ENCODE measurements around the gene MARK3. TPM values are rescaled to one million over a fixed set of nuclear protein-coding genes. Genes with fewer than 3 reads are reported as not detected.
"Not testable (repeated sequence)": the region's sequence is repeated elsewhere in the genome, so short reads cannot be mapped to it uniquely, and the experiment has no call there.

MARK3 gene
- total and polyA plus RNA-seq, 9 donors = 54.7 to 83.3 (median 59.1) TPM

- Histone ChIP-seq H3K27ac (ENCODE audit: low read length) (no peak overlapping the region), H3K4me1 (ENCODE audit: control insufficient read depth, insufficient read depth, low read length) (peaks cover 71% of the 10 kb centered on the region), H3K4me3 (ENCODE audit: low read length) (no peak overlapping the region), H3K27me3 (ENCODE audit: control insufficient read depth, insufficient read depth, low read length) (peaks cover 32% of the 10 kb centered on the region), H3K9me3 (replicated peaks; ENCODE audit: control insufficient read depth, low read depth, low read length) (no peaks in the 10 kb centered on the region), H3K36me3 (ENCODE audit: control insufficient read depth, insufficient read depth, low read length) (peaks cover 8% of the 10 kb centered on the region)
- no peak for DNase-seq
- WGBS (ENCODE audit: insufficient coverage) = 65% methylated on average over 9 of the region's 12 CpGs
Measured at GRCh38 chr14:103524002-103524935, 139.1 kb downstream of the MARK3 start.

- not testable (repeated sequence) for H3K9me3 ChIP-seq (replicated peaks; ENCODE audit: control insufficient read depth, low read depth, low read length); H3K27ac ChIP-seq (ENCODE audit: low read length); H3K36me3 ChIP-seq (ENCODE audit: control insufficient read depth, insufficient read depth, low read length); H3K4me3 ChIP-seq (ENCODE audit: low read length); DNase-seq
- Histone ChIP-seq H3K27me3 (ENCODE audit: control insufficient read depth, insufficient read depth, low read length) (peaks cover 27% of the 10 kb centered on the region), H3K4me1 (ENCODE audit: control insufficient read depth, insufficient read depth, low read length) (peaks cover 70% of the 10 kb centered on the region)
- WGBS (ENCODE audit: insufficient coverage) = 67% methylated on average over 11 of the region's 17 CpGs
Measured at GRCh38 chr14:103525430-103526246, 140.4 kb downstream of the MARK3 start.

GRCh38 chr14:103526247-103526913 is 141.2 kb downstream of the MARK3 start:
- Histone ChIP-seq H3K4me3 (ENCODE audit: low read length) (no peak overlapping the region), H3K36me3 (ENCODE audit: control insufficient read depth, insufficient read depth, low read length) (peaks cover 12% of the 10 kb centered on the region), H3K27me3 (ENCODE audit: control insufficient read depth, insufficient read depth, low read length) (peaks cover 22% of the 10 kb centered on the region), H3K4me1 (ENCODE audit: control insufficient read depth, insufficient read depth, low read length) (peaks cover 66% of the 10 kb centered on the region), H3K27ac (ENCODE audit: low read length) (no peak overlapping the region), H3K9me3 (replicated peaks; ENCODE audit: control insufficient read depth, low read depth, low read length) (no peaks in the 10 kb centered on the region)
- DNase-seq = no peak
- 50% methylated on average over 5 of the region's 8 CpGs for WGBS (ENCODE audit: insufficient coverage)

- Histone ChIP-seq H3K27me3 (ENCODE audit: control insufficient read depth, insufficient read depth, low read length) (peaks cover 19% of the 10 kb centered on the region), H3K4me3 (ENCODE audit: low read length) (no peak overlapping the region), H3K4me1 (ENCODE audit: control insufficient read depth, insufficient read depth, low read length) (peaks cover 66% of the 10 kb centered on the region), H3K9me3 (replicated peaks; ENCODE audit: control insufficient read depth, low read depth, low read length) (no peaks in the 10 kb centered on the region), H3K36me3 (ENCODE audit: control insufficient read depth, insufficient read depth, low read length) (peaks cover 12% of the 10 kb centered on the region), H3K27ac (ENCODE audit: low read length) (no peak overlapping the region)
- WGBS (ENCODE audit: insufficient coverage) = no CpG with 5 or more reads among the region's 1 CpG
- no peak for DNase-seq
Measured at GRCh38 chr14:103526914-103527248, 141.7 kb downstream of the MARK3 start.

- Histone ChIP-seq H3K27ac (ENCODE audit: low read length) (peak overlapping the region; percentile 93), H3K4me3 (ENCODE audit: low read length) (no peak overlapping the region), H3K4me1 (ENCODE audit: control insufficient read depth, insufficient read depth, low read length) (peaks cover 66% of the 10 kb centered on the region), H3K36me3 (ENCODE audit: control insufficient read depth, insufficient read depth, low read length) (peaks cover 12% of the 10 kb centered on the region), H3K9me3 (replicated peaks; ENCODE audit: control insufficient read depth, low read depth, low read length) (no peaks in the 10 kb centered on the region), H3K27me3 (ENCODE audit: control insufficient read depth, insufficient read depth, low read length) (peaks cover 14% of the 10 kb centered on the region)
- 70% methylated on average over 7 of the region's 14 CpGs for WGBS (ENCODE audit: insufficient coverage)
- no peak for DNase-seq
Measured at GRCh38 chr14:103527408-103528145, 142.4 kb downstream of the MARK3 start.

- no peak for DNase-seq
- H3K36me3 ChIP-seq (ENCODE audit: control insufficient read depth, insufficient read depth, low read length) = peaks cover 17% of the 10 kb centered on the region
- H3K9me3 ChIP-seq (replicated peaks; ENCODE audit: control insufficient read depth, low read depth, low read length) = no peaks in the 10 kb centered on the region
- H3K27ac ChIP-seq (ENCODE audit: low read length) = peak overlapping the region; percentile 93
- peaks cover 62% of the 10 kb centered on the region for H3K4me1 ChIP-seq (ENCODE audit: control insufficient read depth, insufficient read depth, low read length)
- WGBS (ENCODE audit: insufficient coverage) = 23% methylated on average over 7 of the region's 10 CpGs
- H3K27me3 ChIP-seq (ENCODE audit: control insufficient read depth, insufficient read depth, low read length) = peaks cover 9% of the 10 kb centered on the region
- H3K4me3 ChIP-seq (ENCODE audit: low read length) = peak overlapping the region; percentile 73
Measured at GRCh38 chr14:103528146-103528586, 143.0 kb downstream of the MARK3 start.

- H3K4me1 ChIP-seq (ENCODE audit: control insufficient read depth, insufficient read depth, low read length) = peaks cover 55% of the 10 kb centered on the region
- WGBS (ENCODE audit: insufficient coverage) = under 1% methylated on average over 30 of the region's 70 CpGs
- H3K27me3 ChIP-seq (ENCODE audit: control insufficient read depth, insufficient read depth, low read length) = peaks cover 3% of the 10 kb centered on the region
- no peaks in the 10 kb centered on the region for H3K9me3 ChIP-seq (replicated peaks; ENCODE audit: control insufficient read depth, low read depth, low read length)
- peak within 1 kb of the TSS; percentile 93 for H3K27ac ChIP-seq (ENCODE audit: low read length)
- peaks cover 22% of the 10 kb centered on the region for H3K36me3 ChIP-seq (ENCODE audit: control insufficient read depth, insufficient read depth, low read length)
- H3K4me3 ChIP-seq (ENCODE audit: low read length) = peak within 1 kb of the TSS; percentile 73
- peak; percentile 96 for DNase-seq
Measured at GRCh38 chr14:103528587-103529382, 143.6 kb downstream of the MARK3 start, which contains the start of gene TRMT61A. Gene TRMT61A (plus strand): TSS chr14:103529196. CDS start chr14:103529979, 783 bp downstream.

- peak overlapping the region; percentile 73 for H3K4me3 ChIP-seq (ENCODE audit: low read length)
- no peaks in the 10 kb centered on the region for H3K27me3 ChIP-seq (ENCODE audit: control insufficient read depth, insufficient read depth, low read length)
- DNase-seq = no peak
- H3K9me3 ChIP-seq (replicated peaks; ENCODE audit: control insufficient read depth, low read depth, low read length) = no peaks in the 10 kb centered on the region
- peaks cover 22% of the 10 kb centered on the region for H3K36me3 ChIP-seq (ENCODE audit: control insufficient read depth, insufficient read depth, low read length)
- WGBS (ENCODE audit: insufficient coverage) = 63% methylated on average over 34 of the region's 42 CpGs
- H3K27ac ChIP-seq (ENCODE audit: low read length) = no peak overlapping the region
- H3K4me1 ChIP-seq (ENCODE audit: control insufficient read depth, insufficient read depth, low read length) = peaks cover 46% of the 10 kb centered on the region
Measured at GRCh38 chr14:103529383-103530365, 144.5 kb downstream of the MARK3 start.
